IPS-NIHi7 (cell line): ENCODE measurements around the gene SLC6A11.

Source experiments
- DNase-seq: peaks from one replicate; pipeline ENCODE4 v3.0.0; 2012; ENCODE audit warnings: mixed read lengths; ENCODE audit errors: extremely low spot score

Gene SLC6A11

DNA sequence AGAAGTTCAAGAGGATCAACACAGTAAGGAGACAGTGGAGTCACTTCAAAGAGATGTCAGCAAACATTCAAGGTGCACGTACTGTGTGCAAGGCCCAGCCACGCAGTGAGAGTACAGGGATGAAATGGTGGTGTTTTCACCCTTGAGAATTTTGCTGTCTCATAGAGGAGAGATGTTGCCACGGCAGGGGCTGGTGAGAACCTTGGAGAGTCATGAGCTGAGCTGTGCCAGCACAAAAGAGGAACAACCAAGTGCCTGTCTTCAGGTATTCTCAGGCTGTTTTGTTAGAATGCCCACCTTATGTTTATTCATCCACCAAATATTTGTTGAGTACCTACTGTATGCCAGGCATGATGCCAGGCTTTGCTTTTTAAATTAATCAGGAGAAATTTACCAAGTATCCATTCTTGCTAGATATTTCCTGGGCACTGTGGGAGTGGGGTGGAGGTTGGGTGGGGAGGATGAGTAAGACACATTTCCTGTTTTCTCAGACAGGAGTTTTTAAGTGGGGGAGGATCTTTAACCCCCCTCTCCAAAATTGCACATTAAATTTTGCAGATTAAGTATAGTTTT lies 72.6 kb downstream of the SLC6A11 start:
- no peak for DNase-seq

DNA sequence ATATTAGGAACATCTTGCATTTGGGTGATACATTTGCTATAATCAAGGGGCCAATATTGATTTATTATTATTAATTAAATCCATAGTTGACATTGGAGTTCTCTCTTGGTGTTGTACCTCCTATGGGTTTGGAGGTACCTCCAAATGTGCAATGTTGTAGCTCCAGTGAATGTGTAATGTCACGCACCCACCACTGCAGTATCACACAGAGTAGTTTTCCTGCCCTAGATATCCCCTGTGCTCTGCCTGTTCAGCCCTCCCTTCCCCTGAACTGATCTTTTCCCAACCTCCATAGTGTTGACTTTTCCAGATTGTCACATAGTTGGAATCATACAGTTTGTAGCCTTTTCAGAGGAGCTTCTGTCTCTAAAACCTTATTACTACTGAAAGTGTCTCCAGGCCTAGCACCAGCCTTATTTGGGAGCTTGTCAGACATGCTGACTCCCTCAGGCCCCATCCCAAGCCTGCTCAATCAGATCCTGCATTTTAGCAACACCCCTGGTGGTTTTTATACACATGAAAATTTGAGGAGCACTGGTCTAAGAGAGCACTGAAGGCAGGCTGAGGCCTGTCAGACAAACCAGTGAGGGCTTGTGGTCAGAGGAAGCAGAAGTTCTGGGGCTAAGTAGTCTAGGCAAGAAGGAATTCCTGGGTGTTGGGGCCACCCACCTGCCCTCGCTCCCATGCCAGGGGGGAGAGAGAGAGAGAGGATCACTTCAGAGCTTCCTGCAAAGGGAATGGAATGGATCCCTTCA lies 73.4 kb downstream of the SLC6A11 start:
- no peak for DNase-seq

DNA sequence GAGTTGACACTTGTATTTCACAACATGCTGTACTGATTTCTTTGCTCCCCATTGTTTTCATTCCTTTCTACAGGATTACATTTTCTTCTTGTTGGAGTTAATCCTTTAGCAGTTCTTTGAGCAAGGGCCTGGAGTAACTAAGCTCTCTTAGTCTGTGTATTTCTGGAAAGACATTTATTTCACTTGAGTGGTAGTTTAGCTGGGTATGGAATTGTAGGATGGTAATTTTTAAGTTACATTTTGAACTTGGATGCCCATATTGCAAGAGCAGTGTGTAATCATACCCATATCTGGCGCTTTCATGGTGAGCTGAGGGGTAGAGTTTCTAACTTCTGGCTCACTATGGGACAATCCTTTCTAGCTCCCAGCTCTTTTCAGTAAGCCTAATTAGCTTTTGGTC lies 74.6 kb downstream of the SLC6A11 start:
- DNase-seq = no peak

DNA sequence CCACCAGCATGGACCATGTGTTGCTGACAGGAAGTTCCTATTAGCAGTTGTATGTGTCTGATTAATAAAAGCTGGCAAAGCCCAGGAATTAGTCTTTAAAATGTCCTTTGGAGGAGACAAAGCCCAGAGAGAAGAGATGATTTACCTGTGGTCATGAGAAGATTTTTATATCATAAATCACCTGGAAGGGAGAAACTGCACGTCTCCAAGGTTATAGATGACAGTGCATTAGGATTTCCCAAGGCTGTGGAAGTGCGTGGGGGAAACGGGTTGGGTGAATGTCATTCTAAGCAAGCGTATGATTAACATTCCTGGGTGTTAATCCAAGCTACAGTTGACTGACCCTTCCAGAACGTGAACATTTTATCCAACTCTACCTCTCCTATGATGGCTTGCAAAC lies 76.6 kb downstream of the SLC6A11 start:
- no peak for DNase-seq

DNA sequence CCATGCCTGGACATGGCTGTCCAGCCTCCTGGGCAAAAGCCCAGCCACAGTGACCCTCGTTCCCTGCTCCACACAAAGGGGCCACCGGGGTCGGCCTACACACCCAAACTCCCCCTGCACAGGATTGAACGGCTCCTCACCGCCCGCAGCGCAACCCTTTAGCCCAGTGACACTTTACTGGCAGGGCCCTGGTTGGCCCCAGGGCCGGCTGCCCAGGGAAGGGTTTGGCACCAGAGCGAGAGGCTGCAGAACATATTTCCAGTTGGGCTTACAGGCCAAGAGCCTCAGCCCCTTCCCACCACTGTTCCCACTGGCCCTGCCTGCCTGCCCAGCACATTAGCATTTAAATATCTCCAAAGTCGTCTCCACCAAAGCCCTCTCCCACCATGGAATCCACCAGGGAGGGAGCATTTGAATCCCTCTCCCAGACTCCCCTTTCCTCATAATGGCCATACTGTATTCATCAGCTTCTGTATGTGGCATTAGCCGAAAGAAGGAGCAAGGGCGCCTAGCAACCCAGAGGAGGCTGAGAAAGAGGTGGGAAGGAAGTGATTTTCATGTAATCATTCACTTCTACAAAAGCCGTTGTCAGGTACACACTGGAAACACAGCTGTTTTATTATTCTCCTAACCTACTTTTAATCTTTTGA lies 85.4 kb downstream of the SLC6A11 start:
- no peak for DNase-seq

DNA sequence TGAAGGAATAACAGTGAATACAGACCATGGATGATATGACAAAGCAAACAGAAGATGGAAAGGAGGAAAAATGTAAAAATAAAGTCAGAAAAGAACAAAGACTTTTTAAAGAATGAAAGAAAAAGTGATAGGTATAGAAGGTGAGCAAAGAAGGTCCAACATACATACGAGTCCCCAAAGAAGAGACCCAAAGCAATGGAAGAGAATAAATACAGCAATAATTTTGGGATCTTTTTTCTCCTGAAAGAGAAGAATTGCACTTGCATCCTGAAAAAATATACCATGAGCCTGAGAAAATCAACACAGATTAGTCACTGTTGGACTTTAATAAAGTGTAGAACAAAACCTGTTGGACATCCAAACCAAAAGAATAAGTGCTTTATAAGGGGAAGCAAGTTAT lies 91.2 kb downstream of the SLC6A11 start:
- no peak for DNase-seq

DNA sequence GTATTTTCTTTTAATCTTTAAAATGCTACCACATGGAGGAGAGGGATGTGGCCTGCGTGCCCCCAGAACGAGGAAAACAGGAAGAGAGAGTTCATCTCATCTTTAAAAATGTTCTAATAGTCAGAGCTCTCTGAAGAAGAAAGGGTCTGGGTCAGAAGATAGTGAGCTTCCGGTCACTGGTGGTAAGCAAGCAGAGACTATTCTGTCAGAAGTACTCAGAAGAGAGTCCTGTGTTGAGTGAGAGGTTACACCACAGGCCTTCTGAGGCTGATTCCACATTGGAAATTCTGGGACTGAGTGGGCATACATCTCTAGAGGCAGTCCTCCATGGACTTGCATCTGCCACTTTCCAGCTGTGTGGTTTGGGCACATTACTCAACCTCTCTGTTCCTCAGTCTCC lies 94.3 kb downstream of the SLC6A11 start:
- DNase-seq = no peak

DNA sequence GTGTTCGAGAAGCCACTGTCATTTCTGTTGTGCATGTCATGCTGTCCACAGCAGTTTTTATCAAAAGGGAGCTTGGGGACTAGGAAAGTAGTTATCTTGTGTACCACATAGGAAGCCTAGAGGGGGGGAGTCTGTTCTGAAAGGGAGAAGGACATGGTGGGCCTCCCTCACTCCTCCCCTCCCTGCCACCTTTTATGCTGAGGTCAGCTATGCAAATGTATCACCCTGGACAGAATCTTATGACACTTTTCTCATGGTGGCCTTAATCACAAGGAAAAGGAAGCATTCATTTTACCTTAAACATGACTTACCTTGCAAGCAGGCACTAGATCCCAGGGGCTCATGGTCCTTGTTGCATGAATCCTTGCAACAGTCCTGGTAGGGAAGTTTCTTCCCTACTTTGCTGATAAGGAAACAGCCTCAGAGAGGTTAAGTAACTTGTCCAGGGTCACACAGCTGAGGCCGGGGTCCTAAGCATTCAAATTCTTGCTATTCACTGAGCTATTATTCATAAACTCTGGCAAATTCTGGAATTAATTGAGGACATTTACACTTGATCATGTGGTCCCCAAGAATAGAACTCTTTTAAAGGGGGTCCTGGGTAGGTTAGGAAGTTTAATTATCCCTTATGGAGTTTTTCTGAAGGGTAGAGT lies 95.4 kb downstream of the SLC6A11 start:
- DNase-seq = no peak

DNA sequence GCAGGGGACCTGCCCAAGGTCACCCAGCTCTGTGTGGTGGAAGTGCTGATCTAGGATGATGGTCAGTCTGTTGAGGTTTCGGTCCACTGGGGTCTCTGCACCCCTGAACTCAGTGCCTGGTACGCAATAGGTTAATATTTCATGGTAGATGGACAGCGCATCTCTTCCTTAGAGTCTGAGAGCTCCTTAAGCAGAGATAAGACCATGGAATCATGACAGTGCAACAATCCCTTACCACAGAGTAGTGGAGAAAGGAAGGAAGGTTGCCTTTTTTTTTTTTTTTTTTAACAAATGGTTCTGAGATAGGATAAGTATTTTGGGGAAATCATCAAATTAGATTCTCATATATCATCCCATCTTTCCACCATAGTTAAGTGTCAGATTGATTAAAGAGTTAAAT lies 96.8 kb downstream of the SLC6A11 start:
- DNase-seq = no peak

DNA sequence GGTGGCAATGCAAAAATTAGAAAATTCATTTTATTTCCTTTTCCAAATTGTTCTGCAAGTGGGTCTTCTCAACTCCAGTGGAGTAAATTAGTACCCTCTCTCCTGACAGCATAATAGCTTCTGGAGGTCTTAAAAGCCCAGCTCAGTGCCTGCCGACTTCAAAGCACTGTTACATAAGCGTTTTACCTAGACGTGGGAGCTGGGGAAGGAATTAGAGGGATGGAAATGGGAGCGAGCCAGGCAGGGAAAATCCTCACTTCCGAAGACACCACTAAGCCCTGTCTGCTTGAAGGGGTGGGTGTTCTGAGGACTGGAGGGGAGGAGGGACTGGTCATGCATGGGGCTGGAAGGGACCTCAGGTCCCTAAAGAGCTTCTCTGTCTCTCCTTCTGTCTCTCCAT lies 99.3 kb downstream of the SLC6A11 start:
- DNase-seq = no peak

DNA sequence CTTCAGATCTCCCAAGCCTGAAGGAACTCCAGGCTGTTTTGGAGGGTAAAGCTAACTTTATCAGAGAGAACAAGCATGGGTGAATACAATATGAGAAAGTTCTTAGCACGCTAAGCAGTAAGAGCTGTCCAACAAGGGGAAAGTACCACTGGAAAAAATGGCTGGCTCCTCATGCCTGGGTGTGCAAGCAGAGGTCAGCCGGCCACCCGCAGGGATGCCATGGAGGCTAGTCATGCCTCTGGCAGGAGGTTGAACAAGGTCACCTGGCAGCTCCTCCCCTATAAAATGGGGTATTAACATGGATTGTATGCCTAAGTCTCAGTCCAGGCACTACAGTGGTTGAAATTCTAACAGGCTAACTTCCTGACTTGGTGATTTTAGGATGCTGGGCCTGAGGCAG lies 101.1 kb downstream of the SLC6A11 start:
- DNase-seq = no peak

DNA sequence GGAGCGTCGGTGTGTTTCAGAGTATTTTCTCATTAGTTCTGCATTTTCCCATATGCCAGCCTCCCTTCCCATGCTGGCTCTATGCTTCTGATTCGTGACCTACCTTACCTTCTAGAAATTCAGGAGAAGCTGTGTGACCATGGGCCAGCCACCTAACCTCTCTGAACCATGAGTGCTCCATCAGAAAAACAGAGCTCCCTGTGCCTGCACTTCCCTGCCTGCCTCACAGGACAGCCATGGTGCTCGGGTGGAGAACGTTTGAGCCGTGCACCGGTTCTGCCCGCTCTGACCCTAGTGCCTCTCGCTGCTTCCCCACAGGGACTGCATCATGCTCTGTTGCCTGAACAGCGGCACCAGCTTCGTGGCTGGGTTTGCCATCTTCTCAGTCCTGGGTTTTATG lies 102.0 kb downstream of the SLC6A11 start:
- no peak for DNase-seq

DNA sequence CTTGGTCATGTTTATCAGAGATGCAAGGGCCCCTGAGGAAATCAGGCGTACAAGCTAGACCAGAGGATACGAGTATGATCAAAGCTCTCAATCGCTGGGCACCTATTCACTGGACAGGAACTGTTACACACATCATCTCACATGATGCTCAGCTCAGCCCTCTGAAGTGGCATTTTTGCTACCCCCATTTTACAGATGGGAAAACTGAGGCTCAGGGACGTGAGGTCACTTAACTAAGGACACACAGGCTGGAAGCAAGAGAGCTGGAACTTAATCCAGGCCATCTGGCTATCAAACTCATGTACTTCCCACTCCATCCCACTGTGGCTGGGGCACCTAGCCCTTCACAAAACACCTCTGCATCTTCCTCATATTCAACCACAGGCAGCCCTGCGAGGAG lies 103.6 kb downstream of the SLC6A11 start:
- DNase-seq = no peak

DNA sequence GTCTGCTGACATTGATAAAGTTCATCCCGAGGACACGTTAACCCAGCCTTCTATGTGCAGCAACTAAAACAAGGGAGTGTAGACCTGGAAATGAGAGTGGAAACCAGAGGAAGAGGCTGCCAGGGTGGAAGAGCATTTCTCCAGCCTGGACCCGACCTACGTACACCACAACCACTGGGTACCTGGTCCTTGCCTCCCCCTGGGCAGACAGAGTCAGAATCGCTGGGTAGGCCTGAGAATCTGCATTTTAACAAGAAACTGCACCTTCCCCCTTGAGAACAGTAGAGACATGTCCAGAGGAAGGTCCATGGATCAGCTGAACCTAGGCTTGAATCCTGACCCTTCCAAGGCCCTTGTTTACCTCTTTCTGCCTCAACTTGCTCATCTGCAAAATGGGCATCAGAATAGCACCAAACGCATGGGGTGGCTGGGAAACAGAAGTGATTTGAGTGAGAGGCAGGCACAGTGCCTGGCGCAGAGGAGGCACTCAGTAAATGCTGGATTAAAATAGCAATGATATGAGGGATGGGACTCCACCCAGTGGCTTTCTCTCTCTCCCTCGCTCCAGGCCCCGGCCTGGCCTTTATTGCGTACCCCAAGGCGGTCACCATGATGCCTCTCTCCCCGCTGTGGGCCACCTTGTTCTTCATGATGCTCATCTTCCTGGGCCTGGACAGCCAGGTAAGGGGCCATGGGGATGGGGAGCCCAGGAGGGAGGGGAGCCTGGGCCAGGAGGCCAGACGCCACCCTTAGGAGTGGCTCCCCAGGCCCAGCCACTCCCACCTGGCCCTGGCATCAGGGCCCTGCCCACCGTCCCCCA lies 109.6 kb downstream of the SLC6A11 start:
- DNase-seq = no peak

DNA sequence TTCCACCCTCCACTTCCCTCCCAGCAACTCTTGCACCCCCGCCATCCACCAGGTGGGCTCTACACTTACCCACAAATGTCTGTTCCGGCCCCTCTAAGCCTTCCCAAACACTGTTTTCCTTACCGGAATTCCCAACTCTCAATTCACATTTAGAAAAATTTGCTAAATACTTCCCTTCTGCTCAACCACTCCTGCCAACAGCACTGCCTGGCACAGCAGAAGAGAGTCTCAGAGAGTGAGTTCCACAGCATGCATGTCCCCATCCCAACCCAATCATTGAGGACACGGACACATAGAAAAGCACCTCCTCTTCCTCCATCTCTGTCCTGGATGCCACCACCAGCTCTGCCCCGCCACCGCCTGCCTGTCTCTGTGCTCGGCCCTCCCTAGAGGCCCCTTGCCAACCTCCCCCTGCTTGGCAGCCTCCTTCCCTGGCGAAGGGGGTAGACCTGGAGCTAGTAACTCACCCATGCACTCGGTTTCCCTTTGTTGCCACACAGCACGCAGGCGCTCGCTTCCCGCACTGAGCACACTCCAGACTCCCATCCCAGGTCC lies 110.3 kb downstream of the SLC6A11 start:
- no peak for DNase-seq

DNA sequence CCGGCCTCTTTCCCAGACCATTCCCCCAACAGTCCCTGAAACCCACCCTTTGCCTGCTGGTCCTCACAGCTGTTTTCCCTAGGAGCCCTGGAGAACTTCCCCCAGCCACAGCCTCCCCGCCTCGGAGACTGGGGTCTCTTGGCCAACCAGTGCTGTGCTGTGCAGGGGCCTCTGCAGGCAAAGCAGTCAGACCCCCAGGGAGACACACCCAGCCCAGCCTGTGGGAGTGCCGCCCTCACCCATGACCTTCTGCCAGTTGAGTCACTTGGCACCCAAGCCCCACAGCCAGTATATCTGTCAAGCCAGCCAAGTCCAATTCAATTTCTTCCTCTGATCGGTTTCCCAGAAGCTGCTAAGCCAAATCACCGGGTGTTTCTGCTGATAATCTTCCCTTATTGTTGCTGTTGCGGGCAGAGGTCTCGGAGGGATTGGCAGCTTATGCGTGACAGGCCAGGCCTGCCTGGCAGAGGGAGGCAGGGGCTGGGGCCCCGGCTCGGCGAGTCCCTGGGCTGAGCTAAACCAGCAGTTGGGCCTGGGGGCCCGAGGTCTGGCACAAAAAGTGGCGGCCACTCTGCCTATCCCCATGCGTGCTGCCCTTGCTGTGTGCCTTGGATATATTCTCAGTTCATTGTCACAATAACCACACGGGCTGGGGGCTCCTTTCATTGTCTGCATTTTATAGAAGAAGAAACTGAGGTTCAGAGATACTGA lies 110.9 kb downstream of the SLC6A11 start:
- no peak for DNase-seq

DNA sequence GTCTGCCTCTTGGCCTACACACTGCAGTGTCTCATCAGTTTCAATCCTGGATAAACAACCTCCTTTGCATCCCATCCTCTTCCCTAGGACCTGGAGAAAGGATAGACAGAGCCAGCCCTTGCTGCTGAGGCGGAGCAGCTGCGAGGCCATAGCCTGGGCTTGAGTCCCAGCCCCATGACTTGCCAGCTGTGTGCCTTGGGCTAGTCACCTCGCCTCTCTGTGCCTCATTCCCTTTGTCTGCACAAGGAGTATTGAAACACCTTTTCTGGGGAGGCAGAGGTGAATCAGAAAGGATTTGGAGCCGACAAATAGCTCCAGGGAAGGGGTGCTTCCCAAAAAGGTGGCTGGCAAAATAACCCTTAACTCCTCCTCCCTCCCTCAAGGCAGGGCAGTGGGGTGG lies 111.5 kb downstream of the SLC6A11 start:
- no peak for DNase-seq

DNA sequence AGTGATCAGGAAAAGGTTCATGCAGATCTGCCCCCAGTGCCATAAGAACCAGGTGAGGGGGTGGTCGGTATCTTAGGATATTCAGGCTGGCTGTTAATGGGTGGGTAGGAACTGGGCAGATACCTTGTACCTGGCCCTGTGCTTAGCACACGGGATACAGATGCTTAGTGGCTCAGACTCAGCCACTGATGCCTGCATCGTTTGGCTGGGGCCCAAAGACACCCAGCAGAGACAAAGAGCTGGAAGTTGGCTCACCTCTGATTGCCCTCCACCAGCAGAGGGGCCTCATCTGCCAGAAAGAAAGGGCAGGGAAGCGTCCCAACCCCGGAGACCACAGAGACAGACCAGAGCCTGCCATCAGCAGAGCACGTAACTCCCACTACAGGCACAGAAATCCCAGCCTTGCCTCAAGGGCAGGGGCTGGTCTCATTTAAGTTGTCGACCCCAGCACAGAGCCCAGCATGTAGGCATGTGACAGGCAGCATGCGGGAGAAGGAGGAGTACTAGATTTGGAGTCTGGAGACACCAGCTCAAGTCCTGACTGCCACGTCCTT lies 112.5 kb downstream of the SLC6A11 start:
- no peak for DNase-seq

DNA sequence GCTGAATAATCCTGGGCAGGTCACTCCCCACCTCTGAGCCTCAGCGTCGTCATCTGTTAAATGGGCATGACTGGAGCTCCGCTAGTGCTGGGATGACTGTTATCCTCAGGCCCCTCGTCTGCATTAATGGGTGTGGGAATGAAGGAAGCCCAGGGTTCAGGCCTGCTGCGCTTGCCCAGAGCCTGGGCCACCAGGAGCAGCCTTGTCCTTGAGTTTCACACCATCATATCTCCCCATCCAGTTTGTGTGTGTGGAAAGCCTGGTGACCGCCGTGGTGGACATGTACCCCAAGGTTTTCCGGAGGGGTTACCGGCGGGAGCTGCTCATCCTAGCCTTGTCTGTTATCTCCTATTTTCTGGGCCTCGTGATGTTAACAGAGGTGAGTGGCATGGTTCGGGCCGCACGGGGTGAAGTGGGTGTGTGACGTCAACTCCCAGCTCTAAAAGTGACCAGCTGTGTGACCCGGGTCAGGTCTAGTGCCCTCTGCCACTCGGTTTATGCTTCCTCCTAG lies 113.0 kb downstream of the SLC6A11 start:
- no peak for DNase-seq

DNA sequence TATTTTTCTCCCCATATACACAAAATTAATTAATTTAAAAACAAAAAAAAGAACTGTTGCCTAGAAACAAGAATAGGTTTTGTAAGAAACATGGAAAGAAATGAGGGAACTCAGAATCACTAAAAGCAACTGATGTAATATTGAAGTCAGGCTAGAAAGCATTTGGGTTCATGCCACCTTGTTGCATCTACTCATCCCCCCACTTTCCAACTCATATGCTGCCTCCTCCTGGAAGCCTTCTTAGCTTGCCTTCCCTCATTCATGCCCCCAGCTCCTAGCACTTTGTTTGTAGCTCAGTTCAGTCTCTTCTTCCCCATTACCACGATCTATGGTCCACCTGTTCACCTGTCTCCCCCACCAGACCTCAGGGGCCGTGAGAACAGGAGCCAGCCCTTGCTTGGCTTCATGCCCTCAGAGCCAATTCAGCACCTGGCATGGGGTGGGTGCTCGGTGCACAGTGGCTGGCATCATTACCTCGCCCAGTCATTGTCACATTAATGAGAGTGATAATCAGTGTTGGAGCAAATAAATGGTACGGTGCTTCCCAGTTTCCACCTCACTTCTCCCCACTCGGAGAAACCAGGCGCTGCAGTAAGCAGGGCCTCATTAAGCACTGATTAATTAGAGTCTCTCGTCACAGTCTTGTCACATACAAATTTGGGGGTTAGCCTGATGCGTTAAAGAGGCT lies 114.1 kb downstream of the SLC6A11 start:
- no peak for DNase-seq
